Jurkat, Clone E6-1 (cell line): ENCODE data around the gene PLEKHH2. TPM values are rescaled to one million over a fixed set of nuclear protein-coding genes. Genes with fewer than 3 reads are reported as not detected.
"Not testable (repeated sequence)": the region's sequence is repeated elsewhere in the genome, so short reads cannot be mapped to it uniquely, and the experiment has no call there.

Experiments used
- DNase-seq: peaks from one replicate; pipeline ENCODE4 v3.0.0-alpha.2; 2011; ENCODE audit warnings: low read depth, low spot score
- H3K4me3 ChIP-seq: 2 replicates; pipeline ENCODE4 v1.5.1; 2011; ENCODE audit warnings: mild to moderate bottlenecking, low read length, control low read depth, moderate library complexity
- polyA plus RNA-seq: library from polyadenylated mRNA; unstranded; fragments of >200 nt; gene quantifications from one replicate; pipeline ENCODE4 v1.2.1, GENCODE V29; 2012; ENCODE audit warnings: missing spikeins; ENCODE audit not compliant: insufficient read length, insufficient read depth

PLEKHH2 gene
- 3.4 TPM for polyA plus RNA-seq

DNA sequence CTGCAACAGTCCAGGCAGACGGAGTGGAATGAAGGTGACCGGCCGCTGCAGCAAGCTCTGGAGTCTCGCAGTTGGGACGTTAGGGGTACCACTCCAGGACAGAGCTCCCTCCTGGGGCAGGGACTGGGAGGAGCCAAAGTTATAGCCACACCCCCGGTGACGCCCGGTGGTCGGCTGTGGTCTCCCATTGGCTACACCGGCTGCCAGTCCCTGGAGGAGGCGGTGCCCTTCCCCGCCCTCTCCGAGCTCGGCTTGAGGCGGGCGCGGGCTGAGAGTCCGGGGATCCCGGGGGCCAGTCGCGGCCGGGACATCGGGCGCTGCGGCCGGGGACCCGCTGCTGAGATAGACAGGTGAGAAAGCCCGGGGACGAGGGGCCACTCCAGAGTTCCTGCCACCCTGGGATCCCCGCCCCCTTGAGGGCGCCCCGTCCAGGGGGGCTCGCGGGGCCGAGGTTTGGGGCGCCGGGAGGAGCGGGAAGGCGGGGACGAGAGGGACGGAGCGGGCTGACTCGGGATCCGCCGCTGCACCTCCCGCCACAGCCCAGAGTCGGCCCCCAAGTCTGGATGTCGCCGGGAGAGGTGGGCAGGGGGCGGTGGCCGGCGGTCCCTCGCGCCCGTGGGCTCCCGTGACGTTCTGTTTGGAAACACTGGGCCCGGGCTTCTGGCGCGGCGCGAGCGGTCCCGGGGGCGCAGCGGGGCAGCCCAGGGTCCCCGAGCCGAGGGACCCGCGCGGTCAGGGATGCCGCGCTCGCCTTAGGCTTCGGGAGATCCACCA lies at the start of gene PLEKHH2:
Gene PLEKHH2 (plus strand): TSS at position 231 of the 774 bp plus-strand sequence. CDS start 7,414 bp downstream, outside the sequence.
- DNase-seq = peak; percentile 49
- H3K4me3 ChIP-seq = peak within 1 kb of the TSS; percentile 60

DNA sequence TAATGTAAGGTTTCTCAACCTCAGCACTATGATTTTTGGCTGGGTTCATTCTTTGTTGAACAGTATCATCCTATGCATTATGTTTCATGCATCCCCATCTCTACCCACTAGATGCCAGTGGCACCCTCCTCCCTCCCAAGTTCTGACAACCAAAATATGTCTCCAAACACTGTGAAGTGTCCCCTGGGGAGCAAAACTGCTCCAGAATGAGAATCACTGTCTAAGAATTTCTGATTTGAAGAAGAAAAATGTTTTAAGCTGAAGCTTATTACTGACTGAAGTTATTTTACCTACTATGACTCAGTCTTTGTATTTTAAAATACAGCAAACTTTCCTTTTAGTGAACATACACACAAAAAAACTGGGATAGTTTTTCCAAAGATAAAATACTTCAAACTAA lies 44.6 kb upstream of the PLEKHH2 start:
- no peak for DNase-seq
- H3K4me3 ChIP-seq = no peak overlapping the region

DNA sequence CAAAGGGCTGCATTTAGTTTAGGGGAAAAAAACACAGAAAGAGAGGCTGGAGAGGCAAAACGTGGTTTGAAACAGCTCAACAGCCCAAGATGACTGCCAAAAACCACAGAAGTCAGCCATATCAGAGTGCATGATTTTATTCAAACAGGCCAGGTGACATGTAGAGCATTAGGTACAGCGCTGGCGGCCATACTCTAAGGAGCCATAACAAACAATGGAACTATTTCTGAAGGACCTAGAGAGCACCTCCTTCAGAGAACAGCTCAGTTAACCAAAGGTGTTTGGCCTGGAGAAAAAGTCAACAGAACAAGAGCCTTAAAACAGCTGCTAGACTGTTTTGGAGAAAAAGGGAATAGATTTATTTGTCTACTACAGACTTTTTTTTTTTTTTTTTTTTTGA lies 43.8 kb upstream of the PLEKHH2 start:
- DNase-seq = no peak
- H3K4me3 ChIP-seq = no peak overlapping the region

DNA sequence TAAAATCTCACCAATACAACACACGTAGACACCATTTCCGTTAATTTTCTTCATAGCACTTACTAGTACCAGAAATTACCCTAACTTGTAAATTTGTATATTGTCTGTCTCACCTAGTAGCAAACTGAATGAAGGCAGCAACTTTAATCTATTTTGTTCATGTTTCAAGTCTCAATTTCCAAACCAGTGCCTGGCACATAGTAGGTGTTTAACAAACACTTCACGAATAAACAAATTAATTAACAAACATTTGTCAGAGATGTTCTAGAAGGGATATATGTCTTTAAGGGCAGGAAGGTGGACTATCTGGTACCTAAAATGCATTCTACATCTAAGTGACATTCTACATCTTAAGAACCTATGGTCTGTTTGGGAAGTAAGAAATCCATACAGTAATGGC lies 42.2 kb upstream of the PLEKHH2 start:
- DNase-seq = no peak

DNA sequence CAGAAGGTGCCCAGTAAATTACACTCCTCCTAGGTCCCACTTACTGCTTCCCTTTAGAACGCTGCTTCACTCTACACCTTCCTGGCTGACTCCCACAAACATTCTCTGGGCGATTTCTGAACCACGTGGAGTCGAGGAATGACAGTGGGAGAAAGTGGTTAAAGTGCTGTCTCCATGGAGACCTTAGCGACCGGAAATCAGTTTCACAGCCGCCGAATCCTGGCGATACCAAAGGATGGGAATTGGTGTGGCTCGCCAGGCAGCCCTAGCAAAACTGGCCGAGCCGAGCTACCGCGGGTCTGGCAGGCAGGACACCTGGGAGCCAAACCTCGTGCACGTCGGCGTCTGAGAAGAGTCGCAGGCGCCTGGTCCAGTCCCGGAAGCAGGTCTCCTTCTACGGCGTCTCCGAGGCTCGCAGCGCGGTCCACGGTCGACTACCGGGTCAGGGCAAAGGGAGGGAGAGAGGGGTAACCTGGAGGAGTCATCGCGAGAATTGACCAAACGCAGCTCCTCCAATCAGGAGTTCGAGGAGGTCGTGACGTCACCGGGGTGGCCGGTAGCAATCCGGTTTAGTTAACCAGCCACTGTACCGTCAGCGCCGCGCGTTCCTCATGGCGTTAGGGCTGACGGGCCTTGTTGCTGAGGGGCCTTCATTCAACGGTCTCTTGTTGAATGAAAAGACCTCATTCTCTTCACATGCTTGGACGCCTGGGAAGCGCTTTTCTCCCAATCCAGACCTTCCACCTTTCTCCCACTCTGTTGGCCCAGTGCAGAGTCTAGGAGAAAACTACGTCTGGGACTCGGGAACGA lies 41.3 kb upstream of the PLEKHH2 start, which contains the start of gene THADA:
Gene THADA (minus strand): TSS at position 436 of the 810 bp plus-strand sequence. CDS start 3,646 bp downstream, outside the sequence.
- peak within 1 kb of the TSS; percentile 88 for H3K4me3 ChIP-seq
- DNase-seq = peak; percentile 95

More for the DNA sequence above, 42.2 kb upstream of the PLEKHH2 start:
- peak overlapping the region; percentile 88 for H3K4me3 ChIP-seq

DNA sequence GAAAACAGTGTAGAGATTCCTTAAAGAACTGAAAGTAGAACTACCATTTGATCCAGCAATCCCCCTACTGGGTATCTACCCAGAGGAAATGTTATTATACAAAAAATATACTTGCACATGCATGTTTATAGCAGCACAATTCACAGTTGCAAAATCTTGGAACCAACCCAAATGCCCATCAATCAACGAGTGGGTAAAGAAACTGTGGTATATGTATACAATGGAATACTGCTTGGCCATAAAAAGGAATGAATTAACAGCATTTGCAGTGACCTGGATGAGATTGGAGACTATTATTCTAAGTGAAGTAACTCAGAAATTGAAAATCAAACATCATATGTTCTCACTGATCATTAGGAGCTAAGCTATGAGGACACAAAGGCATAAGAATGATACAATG lies 36.5 kb upstream of the PLEKHH2 start:
- not testable (repeated sequence) for H3K4me3 ChIP-seq, DNase-seq

DNA sequence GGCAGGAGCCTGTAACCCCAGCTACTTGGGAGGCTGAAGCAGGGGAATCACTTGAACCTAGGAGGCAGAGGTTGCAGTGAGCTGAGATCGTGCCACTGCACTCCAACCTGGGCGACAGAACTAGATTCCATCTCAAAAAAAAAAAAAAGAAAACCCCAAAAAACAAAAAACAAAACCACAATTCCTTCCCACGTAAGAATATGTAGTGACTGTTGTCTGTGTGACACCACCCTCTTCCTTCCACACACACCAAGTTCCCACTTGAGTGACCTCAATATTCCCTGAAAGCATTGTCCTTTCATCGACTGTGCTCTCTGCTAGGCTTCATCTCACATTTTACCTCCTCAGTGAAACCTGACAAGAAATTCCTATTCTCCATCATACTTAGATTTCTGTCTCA lies 32.4 kb upstream of the PLEKHH2 start:
- no peak overlapping the region for H3K4me3 ChIP-seq
- no peak for DNase-seq

DNA sequence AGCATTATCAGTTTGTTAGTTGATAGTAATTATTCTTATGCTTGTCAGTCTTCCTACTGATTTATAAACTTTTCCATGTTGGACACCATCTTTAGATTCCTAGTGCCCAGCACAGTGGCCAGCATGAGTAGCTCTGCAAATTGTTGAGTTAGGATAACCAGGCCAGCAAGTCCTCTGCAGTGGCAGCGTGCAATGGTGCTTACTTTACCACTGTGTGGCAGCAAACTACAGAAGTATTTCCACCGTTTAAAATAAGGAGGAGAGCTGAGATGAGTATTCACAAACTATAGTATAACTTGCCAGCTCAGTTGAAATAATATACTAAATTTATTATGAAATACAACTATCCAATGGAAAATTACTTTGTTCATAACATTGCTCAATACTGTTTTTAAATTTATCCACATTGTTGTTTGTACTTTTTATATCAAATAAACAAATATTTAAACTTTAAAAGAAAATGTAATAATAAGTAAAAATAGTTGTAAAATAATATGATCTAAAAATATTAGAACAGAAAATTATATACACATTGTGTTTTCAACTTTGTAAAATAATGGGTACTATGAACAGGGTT lies 31.9 kb upstream of the PLEKHH2 start:
- H3K4me3 ChIP-seq = no peak overlapping the region
- DNase-seq = no peak

DNA sequence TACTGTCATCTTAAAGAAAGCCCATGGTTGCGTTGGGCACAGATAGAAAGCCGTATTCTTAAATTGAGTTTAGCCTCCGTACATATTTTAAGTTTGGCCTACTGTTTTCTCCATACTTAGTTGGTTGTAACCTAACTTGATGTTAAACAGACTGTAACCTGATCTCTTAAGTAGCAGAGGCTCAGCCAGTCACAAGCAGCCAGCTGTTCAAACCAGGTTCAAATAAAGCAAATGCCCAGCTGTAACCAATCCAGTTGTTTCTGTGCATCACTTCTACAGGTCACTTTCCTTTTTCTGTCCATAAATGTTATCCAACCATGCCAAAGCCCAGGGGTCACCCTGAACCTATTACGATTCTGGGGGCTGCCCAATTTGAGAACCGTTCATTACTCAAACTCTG lies 31.2 kb upstream of the PLEKHH2 start:
- DNase-seq = no peak
- no peak overlapping the region for H3K4me3 ChIP-seq

DNA sequence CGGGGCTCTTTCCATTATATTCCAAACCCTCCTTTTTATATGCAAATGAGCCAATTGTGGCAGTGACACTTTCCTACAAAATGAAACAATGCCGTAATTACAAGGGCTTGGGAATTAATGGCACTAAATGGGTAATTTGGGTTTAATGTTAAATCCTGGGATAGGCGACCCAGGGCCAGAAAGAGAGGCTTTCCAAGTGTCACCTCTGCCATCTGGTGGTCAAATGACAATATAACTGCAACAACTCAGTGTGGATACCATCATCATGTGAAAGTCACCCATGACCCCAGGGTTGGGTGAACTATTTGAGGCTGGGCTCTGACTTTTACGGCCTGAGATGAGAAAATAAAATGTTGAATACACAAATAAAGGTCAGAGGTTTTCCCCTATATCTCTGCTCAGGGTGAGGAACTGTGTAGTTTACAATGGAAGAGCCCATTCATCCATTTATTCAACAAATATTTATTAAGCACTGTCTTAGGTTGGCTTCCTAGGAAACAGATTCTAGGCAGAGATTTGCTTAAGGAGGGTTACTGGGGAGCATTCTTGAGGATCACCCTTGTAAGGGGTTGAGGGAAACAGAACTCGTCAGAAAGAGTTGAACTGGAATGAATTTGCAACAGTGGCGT lies 27.7 kb upstream of the PLEKHH2 start:
- DNase-seq = no peak
- no peak overlapping the region for H3K4me3 ChIP-seq

DNA sequence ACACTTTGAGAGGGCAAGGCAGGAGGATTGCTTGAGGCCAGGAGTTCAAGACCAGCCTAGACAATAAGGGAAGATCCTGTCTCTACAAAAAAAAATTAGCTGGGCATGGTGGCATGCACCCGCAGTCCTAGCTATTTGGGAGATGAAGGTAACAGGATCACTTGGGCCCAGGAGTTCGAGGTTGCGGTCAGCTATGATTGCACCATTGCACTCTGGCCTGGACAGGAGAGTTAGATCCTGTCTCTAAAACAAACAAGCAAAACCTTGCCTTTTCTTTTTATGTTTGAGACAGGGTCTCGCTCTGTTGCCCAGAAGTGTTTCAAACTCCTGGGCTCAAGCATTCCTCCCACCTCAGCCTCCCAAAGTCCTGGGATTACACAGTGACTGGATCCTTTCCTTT lies 26.7 kb upstream of the PLEKHH2 start:
- H3K4me3 ChIP-seq = no peak overlapping the region
- no peak for DNase-seq

DNA sequence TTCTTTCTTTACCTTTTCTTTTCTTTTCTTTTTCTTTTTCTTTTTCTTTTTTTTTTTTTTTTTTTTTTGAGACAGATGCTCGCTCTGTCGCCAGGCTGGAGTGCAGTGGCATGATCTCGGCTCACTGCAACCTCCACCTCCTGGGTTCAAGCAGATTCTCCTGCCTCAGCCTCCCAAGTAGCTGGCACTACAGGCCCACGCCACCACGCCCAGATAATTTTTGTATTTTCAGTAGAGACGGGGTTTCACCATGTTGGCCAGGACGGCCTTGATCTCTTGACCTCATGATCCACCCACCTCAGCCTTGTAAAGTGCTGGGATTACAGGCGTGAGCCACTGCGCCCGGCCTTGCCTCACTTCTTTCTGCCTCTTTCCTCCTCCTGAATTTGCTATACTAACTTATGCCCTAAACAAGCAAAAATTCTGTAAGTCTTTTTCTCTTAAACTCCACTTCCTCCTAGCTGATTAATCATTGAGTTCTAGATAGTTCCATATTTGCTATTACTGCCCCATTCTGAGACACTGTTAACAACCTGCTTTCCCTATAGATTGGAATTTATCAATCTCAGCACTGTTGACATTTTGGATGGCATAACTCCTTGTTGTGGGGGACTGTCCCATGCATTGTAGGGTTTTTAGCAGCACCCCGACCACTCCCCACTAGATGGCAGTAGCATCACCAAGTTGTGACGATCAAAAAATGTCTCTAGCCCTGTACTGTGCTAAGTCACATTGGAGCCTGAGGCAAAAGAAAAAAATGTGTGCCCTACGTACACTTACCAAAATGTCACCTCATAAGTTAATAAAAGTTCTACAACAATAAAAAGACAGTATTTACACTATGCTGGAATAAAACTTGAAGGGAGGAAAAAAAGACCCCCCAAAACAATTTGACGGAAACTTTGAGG lies 24.8 kb upstream of the PLEKHH2 start:
- no peak overlapping the region for H3K4me3 ChIP-seq
- DNase-seq = peak; percentile 52

DNA sequence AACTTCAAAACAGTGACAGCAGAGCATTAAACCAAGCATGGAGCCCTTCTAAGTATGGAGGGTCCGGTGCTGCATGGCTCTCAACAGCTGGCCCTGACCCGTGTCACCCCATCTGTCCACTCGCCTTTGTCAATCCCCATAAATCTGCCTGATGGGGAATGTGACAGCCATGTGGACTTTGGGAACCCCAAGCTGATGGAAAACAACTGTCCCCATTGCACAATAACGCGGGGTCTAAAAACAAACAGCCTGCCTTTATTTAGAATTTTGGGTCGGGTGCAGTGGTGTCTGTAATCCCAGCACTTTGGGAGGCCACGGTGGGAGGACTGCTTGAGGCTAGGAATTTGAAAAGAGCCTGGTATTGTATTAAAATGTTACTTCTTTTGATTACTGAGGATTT lies 24.1 kb upstream of the PLEKHH2 start:
- DNase-seq = no peak
- H3K4me3 ChIP-seq = no peak overlapping the region

DNA sequence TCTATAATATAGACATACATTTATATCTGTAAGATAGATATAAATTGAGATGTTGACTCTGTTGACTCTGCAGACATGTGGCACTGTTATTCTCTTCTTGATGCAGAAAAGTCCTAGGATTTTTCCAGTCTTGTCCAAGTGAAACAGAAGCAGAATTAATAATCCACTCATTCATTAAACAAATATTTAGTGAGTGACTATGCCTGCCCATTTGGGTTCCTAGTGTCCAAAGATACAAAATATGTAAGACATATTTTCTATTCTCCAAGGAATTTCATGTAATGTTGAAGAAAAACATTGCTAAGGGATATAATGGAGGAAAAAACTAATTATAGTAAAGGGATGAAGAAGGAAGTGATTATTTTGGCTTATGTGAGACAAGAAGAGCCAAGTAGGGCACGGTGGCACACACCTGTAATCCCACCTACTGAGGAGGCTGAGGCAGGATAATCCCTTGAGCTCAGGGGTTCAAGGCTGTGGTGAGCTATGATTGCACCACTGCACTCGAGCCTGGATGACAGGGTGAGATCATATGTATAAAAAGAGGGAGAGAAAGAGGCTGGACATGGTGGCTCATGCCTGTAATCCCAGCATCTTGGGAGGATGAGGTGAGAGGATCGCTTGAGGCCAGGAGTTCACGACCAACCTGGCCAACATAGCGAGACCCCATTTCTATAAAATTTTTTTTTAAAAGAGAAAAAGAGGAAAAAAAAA lies 19.9 kb upstream of the PLEKHH2 start:
- no peak overlapping the region for H3K4me3 ChIP-seq
- no peak for DNase-seq

DNA sequence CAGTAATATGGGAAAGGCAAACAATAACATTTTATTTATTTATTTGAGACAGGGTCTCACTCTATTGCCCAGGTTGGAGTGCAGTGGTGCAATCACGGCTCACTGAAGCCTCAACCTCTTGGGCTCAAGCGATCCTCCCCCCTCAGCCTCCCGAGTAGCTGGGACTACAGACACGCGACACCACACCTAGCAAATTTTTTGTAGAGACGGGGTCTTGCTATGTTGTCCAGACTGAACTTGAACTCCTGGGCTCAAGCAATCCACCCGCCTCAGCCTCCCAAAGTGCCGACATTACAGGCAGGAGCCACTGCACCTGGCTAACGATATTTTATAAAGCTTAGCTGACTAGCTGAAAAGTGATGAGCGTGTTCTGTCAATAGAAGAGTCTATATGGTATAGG lies 17.5 kb upstream of the PLEKHH2 start:
- DNase-seq = no peak
- no peak overlapping the region for H3K4me3 ChIP-seq

DNA sequence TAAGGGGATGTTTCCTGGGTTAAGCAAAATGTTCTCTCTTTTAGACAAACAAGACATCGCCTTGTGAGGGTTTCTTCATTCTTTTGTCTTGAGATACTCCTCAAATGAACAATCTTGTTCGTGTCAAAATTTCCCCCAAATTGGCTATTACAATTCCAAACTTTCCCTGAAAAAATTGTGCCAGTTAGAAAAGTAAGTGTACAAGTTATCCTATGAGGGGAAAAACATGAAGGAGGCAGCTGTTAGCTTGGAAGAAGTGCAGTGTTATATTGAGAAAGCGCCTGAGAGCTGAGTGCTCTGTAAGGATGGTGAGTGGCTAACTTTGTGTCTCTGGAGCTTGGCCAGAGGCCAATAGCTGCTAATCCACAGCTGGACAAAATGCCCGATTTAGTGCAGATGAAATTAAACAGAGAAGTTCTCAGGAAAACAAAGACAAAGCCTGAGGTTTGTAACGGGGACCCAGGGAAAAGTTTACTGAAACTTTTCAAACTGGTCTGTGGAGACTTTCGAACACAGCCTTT lies 14.1 kb upstream of the PLEKHH2 start:
- no peak for DNase-seq
- no peak overlapping the region for H3K4me3 ChIP-seq

DNA sequence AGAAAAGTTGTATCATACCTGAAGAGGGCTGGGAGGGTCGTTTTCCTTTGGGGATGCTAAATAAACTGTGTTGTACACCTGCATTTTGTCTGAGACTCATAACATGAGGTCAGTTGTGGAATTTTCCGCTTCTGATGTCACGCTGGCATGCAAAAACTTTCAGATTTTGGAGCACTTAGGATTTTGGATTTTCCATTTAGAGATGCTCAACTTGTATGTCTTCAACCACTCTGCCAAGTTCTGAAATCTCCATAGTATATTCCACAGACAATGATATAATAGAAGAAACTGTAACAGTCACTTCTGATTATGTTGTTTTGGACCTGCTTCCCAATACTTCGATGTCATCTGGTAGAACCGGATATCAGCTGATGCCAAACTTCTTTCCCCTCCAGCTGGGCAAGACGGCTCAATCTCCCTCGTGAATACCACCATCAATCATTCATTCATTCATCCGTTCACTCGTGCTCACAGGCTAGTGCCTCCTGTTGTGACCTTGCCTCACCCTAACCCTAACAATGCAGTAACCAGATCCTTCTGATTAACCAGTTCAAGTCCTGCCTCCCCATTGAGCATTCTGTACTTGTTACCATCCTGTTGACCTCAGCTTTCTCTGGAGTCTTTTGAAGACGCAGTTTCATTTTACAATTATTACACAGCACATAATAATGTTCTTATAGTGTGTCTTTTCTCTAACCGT lies 5.3 kb upstream of the PLEKHH2 start:
- DNase-seq = no peak
- no peak overlapping the region for H3K4me3 ChIP-seq
